ENCODE measurements around the gene SPPL2C. TPM values are rescaled to one million over a fixed set of nuclear protein-coding genes. Genes with fewer than 3 reads are reported as not detected.

The SPPL2C gene
- total and polyA plus RNA-seq, 2 of the 13 experiments (the other 11 are each of a cell fraction or from before 2014, with no cell fraction given), result not detected

GRCh38 chr17:45824901-45825492 is 19.7 kb upstream of the SPPL2C start:
- Histone ChIP-seq H3K9me3 (ENCODE audit: low read length) (no peaks in the 10 kb centered on the region), H3K27me3 (ENCODE audit: control insufficient read depth in 1 of 2, insufficient read depth in 2 of 2, low read length in 2 of 2) (peaks cover 28 to 91% of the 10 kb centered on the region in 2 experiments), H3K4me3 (replicated peaks in 1 of 3; ENCODE audit: insufficient read depth in 1 of 3, low read depth in 2 of 3, low read length in 3 of 3) (no peak overlapping the region), H3K27ac (ENCODE audit: extremely low read length, insufficient read depth, low read length) (no peak overlapping the region), H3K4me2 (ENCODE audit: low read depth, low read length) (no peak overlapping the region), H3K4me1 (ENCODE audit: insufficient read depth, low read length) (no peaks in the 10 kb centered on the region), H2AFZ (ENCODE audit: low read length) (no peak overlapping the region), H4K20me1 (ENCODE audit: insufficient read depth, low read length) (no peaks in the 10 kb centered on the region), H3K79me2 (ENCODE audit: insufficient read depth, low read length) (no peaks in the 10 kb centered on the region), H3K36me3 (replicated peaks in 1 of 2; ENCODE audit: control insufficient read depth in 1 of 2, insufficient read depth in 2 of 2, low read length in 2 of 2) (no peaks in the 10 kb centered on the region), H3K9ac (ENCODE audit: insufficient read depth, low read depth, low read length) (no peak overlapping the region)
- DNase-seq (ENCODE audit: low spot score) (no peak), FAIRE-seq (no peak), ATAC-seq (no peak)
- in situ Hi-C loops (cut with HindIII; ENCODE audit: extremely low pct_ligation_motif_present, low pct_unique_long_range_greater_than_20kb), result no loop called here
- POLR2A ChIA-PET, result no interaction called here
- intact Hi-C loops (cut with micrococcal nuclease; ENCODE audit: unreplicated experiment), result no loop called here
- no TSS peak for BruUV-seq (replicated peaks)
- TF ChIP-seq MED1 (CRISPR knock-in tag; IDR thresholded peaks at IDR 0.05), result no peak
- CTCF ChIA-PET (ENCODE audit: low intra/inter-chr PET ratio, low total read pairs), result no interaction called here
- 31% methylated on average over 11 of the region's 13 CpGs for WGBS (ENCODE audit: low lambda C conversion rate)

GRCh38 chr17:45825792-45826191 is 18.9 kb upstream of the SPPL2C start:
- no peak overlapping the region for H2AFZ ChIP-seq (ENCODE audit: low read length)
- intact Hi-C loops (cut with micrococcal nuclease; ENCODE audit: unreplicated experiment) (no loop called here), in situ Hi-C loops (cut with HindIII; ENCODE audit: extremely low pct_ligation_motif_present, low pct_unique_long_range_greater_than_20kb) (no loop called here)
- FAIRE-seq (no peak), DNase-seq (ENCODE audit: low spot score) (no peak), ATAC-seq (no peak)
- H3K9me3 ChIP-seq (ENCODE audit: low read length), result no peaks in the 10 kb centered on the region
- POLR2A ChIA-PET, result no interaction called here
- no peaks in the 10 kb centered on the region for H4K20me1 ChIP-seq (ENCODE audit: insufficient read depth, low read length)
- no peak overlapping the region for H3K4me3 ChIP-seq (replicated peaks in 1 of 3; ENCODE audit: insufficient read depth in 1 of 3, low read depth in 2 of 3, low read length in 3 of 3)
- no peaks in the 10 kb centered on the region for H3K36me3 ChIP-seq (replicated peaks in 1 of 2; ENCODE audit: control insufficient read depth in 1 of 2, insufficient read depth in 2 of 2, low read length in 2 of 2)
- H3K27ac ChIP-seq (ENCODE audit: extremely low read length, insufficient read depth, low read length), result no peak overlapping the region
- H3K27me3 ChIP-seq (ENCODE audit: control insufficient read depth in 1 of 2, insufficient read depth in 2 of 2, low read length in 2 of 2), result peaks cover 29 to 91% of the 10 kb centered on the region in 2 experiments
- no peak for TF ChIP-seq ZNF672 (CRISPR knock-in tag; IDR thresholded peaks at IDR 0.05)
- TF ChIP-seq POLR2AphosphoS2 (IDR thresholded peaks at IDR 0.05; ENCODE audit: low read depth, low read length), result no peak
- TF ChIP-seq U2AF2 (IDR thresholded peaks at IDR 0.05; ENCODE audit: low read depth, low read length), result no peak
- TF ChIP-seq ZNF572 (CRISPR knock-in tag; IDR thresholded peaks at IDR 0.05), result no peak
- no peak for TF ChIP-seq ISX (CRISPR knock-in tag; conservative IDR thresholded peaks at IDR 0.05)
- no peak for TF ChIP-seq ZNF761 (CRISPR knock-in tag; conservative IDR thresholded peaks at IDR 0.05)
- no peak for TF ChIP-seq ZNF232 (CRISPR knock-in tag; IDR thresholded peaks at IDR 0.05; ENCODE audit: borderline replicate concordance)
- TF ChIP-seq BCL6 (CRISPR knock-in tag; IDR thresholded peaks at IDR 0.05), result no peak
- TF ChIP-seq CHD4 (IDR thresholded peaks at IDR 0.05; ENCODE audit: borderline replicate concordance, low read length), result no peak
- no peak for TF ChIP-seq ZSCAN30 (CRISPR knock-in tag; IDR thresholded peaks at IDR 0.05)
- no peak for TF ChIP-seq ZNF362 (CRISPR knock-in tag; IDR thresholded peaks at IDR 0.05; ENCODE audit: borderline replicate concordance)
- CTCF ChIA-PET (ENCODE audit: low intra/inter-chr PET ratio, low total read pairs), result no interaction called here
- H3K9ac ChIP-seq (ENCODE audit: insufficient read depth, low read depth, low read length), result no peak overlapping the region
- no peak overlapping the region for H3K4me2 ChIP-seq (ENCODE audit: low read depth, low read length)
- 4% methylated on average over 3 of the region's 14 CpGs for WGBS (ENCODE audit: low lambda C conversion rate)
- H3K79me2 ChIP-seq (ENCODE audit: insufficient read depth, low read length), result no peaks in the 10 kb centered on the region
- H3K4me1 ChIP-seq (ENCODE audit: insufficient read depth, low read length), result no peaks in the 10 kb centered on the region
- BruUV-seq (replicated peaks), result no TSS peak

All from HepG2 (cell line).